Lung (tissue), 12 donors: ENCODE results near the gene AGAP1. TPM values are rescaled to one million over a fixed set of nuclear protein-coding genes. Genes with fewer than 3 reads are reported as not detected.

Experiments used
- ATAC-seq: fragments of 200-7000 bp; cut with Tn5 transposase; one replicate; pipeline ENCODE4 v1.9.1; 2020; ENCODE audit warnings: moderate number of reproducible peaks; ENCODE audit not compliant: insufficient read depth, low FRiP score
- DNase-seq, 3 donors: peaks; one replicate each; pipeline ENCODE4 v3.0.0-alpha.2; 2013 to 2017
- H3K27ac ChIP-seq, 2 donors: one replicate each; pipeline ENCODE4 v1.5.1; 2013; ENCODE audit warnings: mild to moderate bottlenecking in 2 of 2, moderate library complexity in 2 of 2, control low read depth in 1 of 2, inconsistent platforms in 1 of 2, low read depth in 1 of 2, low read length in 1 of 2
- H3K27me3 ChIP-seq, 3 donors: one replicate each; pipeline ENCODE4 v1.5.1; 2013; ENCODE audit warnings: low read length in 2 of 3; ENCODE audit not compliant: control insufficient read depth in 3 of 3, insufficient read depth in 3 of 3
- H3K36me3 ChIP-seq, 4 donors: one replicate each; pipeline ENCODE4 v1.5.1; 2013; ENCODE audit warnings: low read length in 4 of 4, mild to moderate bottlenecking in 1 of 4, moderate library complexity in 1 of 4; ENCODE audit not compliant: control insufficient read depth in 4 of 4, insufficient read depth in 4 of 4
- H3K4me1 ChIP-seq, 5 donors: one replicate each; pipeline ENCODE4 v1.5.1; 2013; ENCODE audit warnings: low read length in 5 of 5, mild to moderate bottlenecking in 2 of 5, moderate library complexity in 1 of 5; ENCODE audit not compliant: control insufficient read depth in 5 of 5, insufficient read depth in 5 of 5
- H3K4me3 ChIP-seq: one replicate; pipeline ENCODE4 v1.5.1; 2013; ENCODE audit warnings: mild to moderate bottlenecking, control low read depth, moderate library complexity
- H3K9ac ChIP-seq, 2 donors: one replicate each; pipeline ENCODE4 v1.5.1; 2013; ENCODE audit warnings: low read length in 2 of 2, control low read depth in 1 of 2; ENCODE audit not compliant: insufficient read depth in 1 of 2
- H3K9me3 ChIP-seq, 4 donors: one replicate each; pipeline ENCODE4 v1.5.1; 2013; ENCODE audit warnings: low read length in 3 of 4, mild to moderate bottlenecking in 1 of 4, moderate library complexity in 1 of 4; ENCODE audit not compliant: control insufficient read depth in 4 of 4, insufficient read depth in 3 of 4
- CTCF ChIP-seq: IDR thresholded peaks from 2 replicates; pipeline ENCODE4 v1.5.1; 2012; ENCODE audit warnings: mild to moderate bottlenecking; ENCODE audit errors: control extremely low read depth, extremely low read depth
- WGBS, 2 donors: extraction: QIAGEN DNeasy Blood & Tissue Kit; methylation state at CpG; one replicate each; pipeline ENCODE4 v1.1.7; 2013; 5-methylcytosine and 5-hydroxymethylcytosine counted together
- polyA plus RNA-seq, 2 donors: library from polyadenylated mRNA; stranded (reverse); fragments of 200-250 nt; gene quantifications; one replicate each; pipeline ENCODE4 v1.2.1, GENCODE V29; 2013
- total RNA-seq, 2 donors: library from RNA; depleted of rRNA in 1 of 2; stranded (reverse); fragments of >200 nt in 1 of 2; gene quantifications; one replicate each; pipeline ENCODE4 v1.2.1, GENCODE V29; 2014 to 2021
- donor health status: control.
- donor health status: control.
- donor health status: Bipolar disorder and iron deficiency.
- donor health status: healthy.
- donor health status: DM: yes; HTN: yes; CAD: no.

AGAP1 gene
- total and polyA plus RNA-seq, 4 donors, result 6.6 to 39.4 (median 20.2) TPM

- Histone ChIP-seq H3K27me3 (no peaks in the 10 kb centered on the region), H3K4me3 (no peak overlapping the region), H3K9me3 (no peaks in the 10 kb centered on the region), H3K9ac (no peak overlapping the region), H3K27ac (no peak overlapping the region), H3K36me3 (peaks cover 0 to 6% (median 0%) of the 10 kb centered on the region in 4 donors), H3K4me1 (no peaks in the 10 kb centered on the region)
- ATAC-seq (no peak), DNase-seq (no peak)
- 89 to 91% methylated on average over 7 of the region's 7 CpGs for WGBS, 2 donors
- TF ChIP-seq CTCF, result no peak
These were observed 275.2 kb downstream of the AGAP1 start for GRCh38 chr2:235769046-235769445.

DNA sequence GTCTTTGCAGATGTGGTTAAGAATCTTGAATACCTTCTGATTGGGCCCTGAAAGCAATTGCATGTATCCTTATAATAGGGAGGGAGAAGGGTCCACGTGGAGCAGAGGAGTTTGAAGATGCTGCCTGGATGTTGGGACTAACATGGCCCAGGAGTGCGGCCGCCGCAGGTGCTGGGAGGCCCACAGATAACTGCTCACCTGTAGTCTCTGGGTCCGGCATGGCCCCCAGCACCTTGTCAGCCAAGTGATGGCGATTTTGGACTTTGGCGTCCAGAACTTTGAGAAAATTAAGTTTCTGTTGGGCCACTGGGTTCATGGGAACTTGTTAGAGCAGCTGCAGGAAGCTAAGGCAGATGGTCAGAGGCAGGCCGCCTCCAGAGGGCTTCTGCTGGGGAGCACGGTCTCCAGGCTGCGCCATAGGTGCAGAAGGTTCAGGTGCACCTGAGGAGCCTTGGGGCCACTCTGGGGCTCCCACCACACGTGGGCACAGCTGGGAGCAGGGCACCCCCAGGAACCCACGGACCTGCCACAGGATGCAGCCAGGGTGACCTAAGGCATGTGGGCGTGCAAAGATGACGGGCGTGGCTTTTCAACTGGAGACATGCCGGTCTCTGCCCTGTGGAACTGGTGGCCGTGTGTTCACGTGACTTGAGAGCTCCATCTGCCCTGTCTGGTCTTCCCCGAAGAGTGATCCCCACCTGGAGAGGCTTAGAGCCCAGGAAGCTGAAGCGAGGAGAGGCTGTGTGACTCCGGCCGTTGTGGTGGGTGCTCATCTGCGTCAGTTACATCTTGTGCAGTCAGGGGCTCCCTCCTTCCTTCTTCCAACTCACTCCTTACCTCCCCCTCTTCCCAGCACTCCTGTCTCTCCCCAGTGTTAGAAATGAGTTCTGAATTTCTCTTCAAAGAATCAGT, 277.3 kb downstream of the AGAP1 start:
- no peak for TF ChIP-seq CTCF
- ATAC-seq (no peak), DNase-seq (no peak)
- Histone ChIP-seq H3K4me1 (no peaks in the 10 kb centered on the region), H3K9me3 (no peaks in the 10 kb centered on the region), H3K36me3 (peaks cover 0 to 8% (median 0%) of the 10 kb centered on the region in 4 donors), H3K27ac (no peak overlapping the region), H3K4me3 (no peak overlapping the region), H3K9ac (no peak overlapping the region), H3K27me3 (no peaks in the 10 kb centered on the region)
- 92 to 94% methylated on average over 23 of the region's 23 CpGs for WGBS, 2 donors

- ATAC-seq, result no peak
- DNase-seq, result no peak
- H3K27ac ChIP-seq, result no peak overlapping the region
- peaks cover 0 to 8% (median 1%) of the 10 kb centered on the region in 4 donors for H3K36me3 ChIP-seq
- no peaks in the 10 kb centered on the region for H3K27me3 ChIP-seq
- 86 to 87% methylated on average over 9 of the region's 9 CpGs for WGBS, 2 donors
- H3K4me3 ChIP-seq, result no peak overlapping the region
- no peaks in the 10 kb centered on the region for H3K4me1 ChIP-seq
- H3K9me3 ChIP-seq, result no peaks in the 10 kb centered on the region
- TF ChIP-seq CTCF, result no peak
- H3K9ac ChIP-seq, result no peak overlapping the region
These were observed 279.5 kb downstream of the AGAP1 start for GRCh38 chr2:235773188-235773928.
